Vagina (tissue), 2 donors: Measurements from ENCODE around the gene FBXL12.

ENCODE experiments used
- CTCF ChIP-seq, 3 experiments: fragments of 450-650 bp in 2 of 3; fragments of 200-600 bp in 1 of 3; sonication (generic) in 1 of 3; IDR thresholded peaks; one replicate each; pipeline ENCODE4 v1.5.1; 2017 to 2019; ENCODE audit warnings: antibody characterized with exemption in 3 of 3, mild to moderate bottlenecking in 2 of 3, moderate library complexity in 2 of 3
- POLR2A ChIP-seq, 2 donors: fragments of 450-650 bp; IDR thresholded peaks; one replicate each; pipeline ENCODE4 v1.6.1; 2017; ENCODE audit warnings: antibody characterized with exemption in 2 of 2, mild to moderate bottlenecking in 2 of 2, moderate library complexity in 2 of 2
- POLR2AphosphoS5 ChIP-seq, 2 donors: sonication (generic); formaldehyde crosslinking; IDR thresholded peaks; one replicate each; pipeline ENCODE4 v1.9.0; 2017; ENCODE audit warnings: antibody characterized with exemption in 2 of 2, mild to moderate bottlenecking in 2 of 2, low read depth in 1 of 2; ENCODE audit not compliant: insufficient read depth in 1 of 2

- TF ChIP-seq CTCF (IDR thresholded peaks at IDR 0.05) (peak; percentile 2 to 52 (median 10)), POLR2AphosphoS5 (IDR thresholded peaks at IDR 0.05; ENCODE audit: insufficient read depth in 1 of 2, low read depth in 1 of 2) (peak; percentile 33 to 69), POLR2A (IDR thresholded peaks at IDR 0.05) (no peak)
These were observed 16.0 kb upstream of the FBXL12 start, which contains the start of gene PIN1 for GRCh38 chr19:9834726-9835506.
